IMR-90 (cell line): ENCODE results near the gene P2RX3.

Source experiments
- BHLHE40 ChIP-seq: fragments of 150-350 bp; IDR thresholded peaks from 2 replicates; pipeline ENCODE4 v1.6.1; 2016; ENCODE audit warnings: mild to moderate bottlenecking, low read depth, low read length
- CEBPB ChIP-seq: IDR thresholded peaks from 2 replicates; pipeline ENCODE4 v1.6.1; 2012; ENCODE audit warnings: low read depth, low read length, improper control_type of control experiment
- CTCF ChIP-seq: conservative IDR thresholded peaks from 2 replicates; pipeline ENCODE4 v1.5.1; 2012; ENCODE audit warnings: mild to moderate bottlenecking, low read depth, low read length, improper control_type of control experiment
- ELK1 ChIP-seq: fragments of 150-350 bp; IDR thresholded peaks from 2 replicates; pipeline ENCODE4 v1.6.1; 2016; ENCODE audit warnings: low read depth, mild to moderate bottlenecking, low read length, moderate library complexity, borderline replicate concordance
- FOS ChIP-seq: fragments of 150-350 bp; IDR thresholded peaks from 2 replicates; pipeline ENCODE4 v1.6.1; 2016; ENCODE audit warnings: low read depth, low read length
- MAFK ChIP-seq: IDR thresholded peaks from 2 replicates; pipeline ENCODE4 v1.6.1; 2012; ENCODE audit warnings: low read depth, low read length, improper control_type of control experiment
- MAZ ChIP-seq: IDR thresholded peaks from 2 replicates; pipeline ENCODE4 v1.6.1; 2012; ENCODE audit warnings: low read depth, mild to moderate bottlenecking, low read length, improper control_type of control experiment, moderate library complexity, borderline replicate concordance
- MXI1 ChIP-seq: IDR thresholded peaks from 2 replicates; pipeline ENCODE4 v1.6.1; 2012; ENCODE audit warnings: low read depth, mild to moderate bottlenecking, low read length, moderate library complexity, borderline replicate concordance
- NFE2L2 ChIP-seq: fragments of 150-350 bp; IDR thresholded peaks from 2 replicates; pipeline ENCODE4 v1.6.1; 2016; ENCODE audit warnings: low read depth, mild to moderate bottlenecking, low read length
- POLR2A ChIP-seq: IDR thresholded peaks from 2 replicates; pipeline ENCODE4 v1.6.1; 2012; ENCODE audit warnings: mild to moderate bottlenecking, low read depth, low read length
- RAD21 ChIP-seq: IDR thresholded peaks from 2 replicates; pipeline ENCODE4 v1.6.1; 2012; ENCODE audit warnings: low read length, improper control_type of control experiment
- RCOR1 ChIP-seq: IDR thresholded peaks from 2 replicates; pipeline ENCODE4 v1.6.1; 2012; ENCODE audit warnings: mild to moderate bottlenecking, low read length, improper control_type of control experiment; ENCODE audit not compliant: insufficient replicate concordance
- RFX5 ChIP-seq: IDR thresholded peaks from 2 replicates; pipeline ENCODE4 v1.8.0; 2012; ENCODE audit warnings: low read depth, mild to moderate bottlenecking, low read length, moderate library complexity
- USF2 ChIP-seq: fragments of 150-350 bp; IDR thresholded peaks from 2 replicates; pipeline ENCODE4 v1.6.1; 2017; ENCODE audit warnings: mild to moderate bottlenecking, antibody characterized with exemption, low read length, low read depth

DNA sequence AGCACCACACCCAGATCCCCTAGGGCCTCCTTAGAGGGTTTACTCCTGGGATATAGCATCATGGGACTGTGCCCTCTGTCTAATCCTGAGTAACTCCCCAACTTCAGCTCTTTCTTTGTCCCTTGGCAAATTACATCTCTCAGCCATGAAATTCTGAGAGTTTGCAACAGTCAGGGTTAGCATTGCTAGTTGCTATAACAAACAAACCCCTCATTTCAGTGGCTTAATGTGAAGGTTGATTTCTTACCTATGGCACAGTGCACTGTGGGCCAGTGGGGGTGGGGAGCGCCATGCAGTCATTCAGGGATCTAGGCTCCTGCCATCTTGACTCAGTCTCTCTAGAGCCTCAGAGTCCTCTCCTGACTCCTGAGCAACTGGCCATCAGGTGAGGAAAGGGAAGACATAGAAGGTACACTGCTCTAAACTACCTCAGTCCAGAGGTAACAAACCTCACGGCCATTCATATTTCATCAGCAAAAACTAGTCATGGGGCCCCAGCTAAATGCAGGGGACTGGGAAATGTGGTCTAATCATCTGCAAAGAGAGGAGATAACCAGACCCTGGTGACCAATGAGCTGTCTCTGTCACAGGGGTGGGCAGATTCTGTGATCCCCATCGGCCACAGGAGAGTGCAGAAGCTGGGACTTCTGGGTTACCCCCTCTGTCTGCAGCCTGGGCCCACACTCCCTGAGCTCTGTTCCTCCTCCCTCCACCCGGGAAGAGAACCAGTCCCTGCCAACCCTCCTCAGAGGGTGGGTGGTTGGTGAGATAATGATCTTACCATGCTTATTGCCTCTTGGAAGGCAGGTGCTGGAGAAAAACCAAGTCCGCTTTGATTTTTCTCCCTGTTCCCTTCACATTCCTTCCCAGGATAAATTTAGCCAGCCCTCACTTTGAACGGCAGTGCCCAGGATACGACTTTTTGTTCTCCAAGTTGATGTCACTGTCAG lies 25.3 kb downstream of the P2RX3 start:
- TF ChIP-seq POLR2A, result no peak
- no peak for TF ChIP-seq CTCF
- no peak for TF ChIP-seq RCOR1
- TF ChIP-seq CEBPB, result no peak
- TF ChIP-seq RAD21, result no peak
- TF ChIP-seq ELK1, result no peak
- no peak for TF ChIP-seq USF2
- no peak for TF ChIP-seq NFE2L2
- TF ChIP-seq MAZ, result no peak
- TF ChIP-seq MAFK, result no peak
- TF ChIP-seq RFX5, result no peak
- no peak for TF ChIP-seq MXI1
- TF ChIP-seq BHLHE40, result no peak
- no peak for TF ChIP-seq FOS
